H1 (cell line): ENCODE results near the gene GABRD. TPM values are rescaled to one million over a fixed set of nuclear protein-coding genes. Genes with fewer than 3 reads are reported as not detected.

ENCODE experiments used
- CTCF ChIA-PET: fragments of 300-600 bp; sonication (Branson Sonifier 250); formaldehyde crosslinking; loops from one replicate; lab custom pipeline; 2021; ENCODE audit not compliant: partially characterized antibody; lab: Charles Lee
- POLR2A ChIA-PET: fragments of 300-600 bp; sonication (Branson Sonifier 250); formaldehyde crosslinking; loops from one replicate; lab custom pipeline; 2021; ENCODE audit warnings: inconsistent platforms; ENCODE audit not compliant: partially characterized antibody; lab: Charles Lee
- DNase-seq, 2 experiments: peaks; one replicate each; pipeline versions ENCODE4 v3.0.0 to v3.0.0-alpha.2; 2010 to 2022; ENCODE audit warnings: low spot score in 2 of 2, low read depth in 1 of 2, mixed read lengths in 1 of 2
- FAIRE-seq: peaks from 2 replicates; lab custom pipeline; 2011; peaks lifted over from hg19 to GRCh38; lab: Jason Lieb, UNC
- H2AFZ ChIP-seq: 2 replicates; pipeline ENCODE4 v1.8.1; 2012; ENCODE audit warnings: low read length, inconsistent platforms
- H2AK5ac ChIP-seq: 2 replicates; pipeline ENCODE4 v1.6.1; 2013; ENCODE audit warnings: low read depth, low read length
- H2BK120ac ChIP-seq: replicated peaks from 2 replicates; pipeline ENCODE3; 2013; ENCODE audit warnings: low read depth, low read length, inconsistent platforms
- H2BK12ac ChIP-seq: 2 replicates; pipeline ENCODE4 v1.6.1; 2013; ENCODE audit warnings: low read depth, low read length
- H2BK15ac ChIP-seq: 2 replicates; pipeline ENCODE4 v1.6.1; 2013; ENCODE audit warnings: low read length
- H2BK20ac ChIP-seq: 2 replicates; pipeline ENCODE4 v1.6.1; 2013; ENCODE audit warnings: low read length
- H2BK5ac ChIP-seq: 2 replicates; pipeline ENCODE4 v1.6.1; 2013; ENCODE audit warnings: low read depth, low read length
- H3K14ac ChIP-seq: 2 replicates; pipeline ENCODE4 v1.6.1; 2013; ENCODE audit warnings: inconsistent platforms; ENCODE audit not compliant: insufficient read length
- H3K18ac ChIP-seq: 2 replicates; pipeline ENCODE4 v1.6.1; 2013; ENCODE audit warnings: low read length; ENCODE audit errors: extremely low read depth
- H3K23ac ChIP-seq: 2 replicates; pipeline ENCODE4 v1.6.1; 2013; ENCODE audit warnings: inconsistent platforms; ENCODE audit not compliant: insufficient read length
- H3K23me2 ChIP-seq: 2 replicates; pipeline ENCODE4 v1.6.1; 2013; ENCODE audit warnings: low read depth, low read length
- H3K27ac ChIP-seq: 2 replicates; pipeline ENCODE4 v1.6.1; 2011; ENCODE audit warnings: low read depth, low read length, inconsistent platforms
- H3K27me3 ChIP-seq, 4 experiments: replicated peaks in 1 of 4; 1 replicate in 1 of 4; 2 replicates in 3 of 4; pipeline versions ENCODE4 v1.6.1 to v1.8.1; 2011 to 2013; ENCODE audit warnings: low read length in 3 of 4, mild to moderate bottlenecking in 3 of 4, inconsistent platforms in 2 of 4, mixed read lengths in 2 of 4, moderate library complexity in 1 of 4; ENCODE audit not compliant: control insufficient read depth in 3 of 4, insufficient read depth in 3 of 4; ENCODE audit errors: extremely low read depth in 1 of 4
- H3K36me3 ChIP-seq, 4 experiments: 2 replicates each; pipeline versions ENCODE4 v1.6.1 to v1.8.1; 2011 to 2013; ENCODE audit warnings: mild to moderate bottlenecking in 4 of 4, low read length in 3 of 4, moderate library complexity in 2 of 4, control low read depth in 1 of 4, inconsistent platforms in 1 of 4; ENCODE audit not compliant: insufficient read depth in 4 of 4, control insufficient read depth in 2 of 4
- H3K4ac ChIP-seq: replicated peaks from 2 replicates; pipeline ENCODE3; 2013; ENCODE audit warnings: low read length, low read depth, mixed read lengths, inconsistent platforms; ENCODE audit not compliant: insufficient read length
- H3K4me1 ChIP-seq, 4 experiments: replicated peaks in 1 of 4; 1 replicate in 1 of 4; 2 replicates in 3 of 4; pipeline versions ENCODE4 v1.6.1 to v1.8.1; 2011 to 2013; ENCODE audit warnings: low read length in 3 of 4, inconsistent platforms in 2 of 4, mixed read lengths in 1 of 4; ENCODE audit not compliant: insufficient read depth in 4 of 4, control insufficient read depth in 3 of 4
- H3K4me2 ChIP-seq, 2 experiments: 2 replicates each; pipeline versions ENCODE4 v1.6.1 to v1.8.1; 2011 to 2013; ENCODE audit warnings: low read depth in 2 of 2, low read length in 2 of 2, control low read depth in 1 of 2, inconsistent platforms in 1 of 2, mild to moderate bottlenecking in 1 of 2; ENCODE audit not compliant: insufficient read depth in 1 of 2
- H3K4me3 ChIP-seq, 4 experiments: fragments of 200-600, 300-600 bp in 1 of 4; sonication (generic), shearing (Covaris generic), sonication (Bioruptor Twin) in 1 of 4; 2 replicates each; pipeline versions ENCODE4 v1.5.1 to v1.8.1; 2011 to 2016; ENCODE audit warnings: low read length in 4 of 4, low read depth in 3 of 4, control low read depth in 2 of 4, inconsistent platforms in 2 of 4, mild to moderate bottlenecking in 2 of 4, mixed read lengths in 1 of 4, moderate library complexity in 1 of 4; ENCODE audit not compliant: insufficient read depth in 2 of 4; ENCODE audit errors: extremely low read depth in 1 of 4
- H3K56ac ChIP-seq: replicated peaks from 2 replicates; pipeline ENCODE3; 2013; ENCODE audit warnings: low read depth, mild to moderate bottlenecking, mixed read lengths, low read length, inconsistent platforms; ENCODE audit not compliant: insufficient read length
- H3K79me1 ChIP-seq: 2 replicates; pipeline ENCODE4 v1.6.1; 2013; ENCODE audit warnings: low read depth, low read length, control low read depth
- H3K79me2 ChIP-seq, 2 experiments: 2 replicates each; pipeline versions ENCODE4 v1.6.1 to v1.8.1; 2012 to 2013; ENCODE audit warnings: low read length in 2 of 2, mild to moderate bottlenecking in 2 of 2, inconsistent platforms in 1 of 2; ENCODE audit not compliant: insufficient read depth in 2 of 2, control insufficient read depth in 1 of 2
- H3K9ac ChIP-seq, 4 experiments: replicated peaks in 1 of 4; 1 replicate in 1 of 4; 2 replicates in 3 of 4; pipeline versions ENCODE4 v1.6.1 to v1.8.1; 2011 to 2013; ENCODE audit warnings: low read depth in 3 of 4, low read length in 3 of 4, control low read depth in 2 of 4, mild to moderate bottlenecking in 2 of 4, moderate library complexity in 2 of 4, inconsistent platforms in 1 of 4; ENCODE audit errors: extremely low read depth in 1 of 4
- H3K9me3 ChIP-seq, 2 experiments: 2 replicates each; pipeline versions ENCODE4 v1.6.1 to v1.8.1; 2012 to 2013; ENCODE audit warnings: mild to moderate bottlenecking in 2 of 2, moderate library complexity in 2 of 2, control low read depth in 1 of 2, inconsistent platforms in 1 of 2, low read depth in 1 of 2, low read length in 1 of 2, mixed read lengths in 1 of 2; ENCODE audit not compliant: insufficient read depth in 2 of 2
- H4K20me1 ChIP-seq, 2 experiments: replicated peaks in 1 of 2; 2 replicates each; pipeline versions ENCODE3 to v1.8.1; 2011 to 2013; ENCODE audit warnings: inconsistent platforms in 2 of 2, low read length in 2 of 2, mild to moderate bottlenecking in 1 of 2; ENCODE audit not compliant: insufficient read depth in 2 of 2, control insufficient read depth in 1 of 2
- H4K5ac ChIP-seq: 2 replicates; pipeline ENCODE4 v1.6.1; 2013; ENCODE audit warnings: low read length, low read depth, mixed read lengths, inconsistent platforms; ENCODE audit not compliant: insufficient read length
- H4K8ac ChIP-seq: 2 replicates; pipeline ENCODE4 v1.8.0; 2013; ENCODE audit warnings: mild to moderate bottlenecking, moderate library complexity, low read length, inconsistent platforms; ENCODE audit not compliant: insufficient read depth; ENCODE audit errors: extremely low read depth
- H4K91ac ChIP-seq: replicated peaks from 2 replicates; pipeline ENCODE3; 2013; ENCODE audit warnings: low read length, mixed read lengths, inconsistent platforms; ENCODE audit not compliant: insufficient read length
- POLR2AphosphoS5 ChIP-seq: IDR thresholded peaks from 2 replicates; pipeline ENCODE4 v1.6.1; 2011; ENCODE audit warnings: low read depth, low read length
- WGBS, 2 experiments: shearing (Covaris generic) in 1 of 2; methylation state at CpG; one replicate each; pipeline versions ENCODE4 v1.1.6 to v1.1.7; 2013 to 2015; ENCODE audit warnings: low lambda C conversion rate in 2 of 2, mixed read lengths in 2 of 2, inconsistent platforms in 1 of 2, low coverage in 1 of 2, missing lambda C conversion rate in 1 of 2; ENCODE audit not compliant: insufficient replicate concordance in 2 of 2, insufficient coverage in 1 of 2, insufficient read length in 1 of 2; ENCODE audit errors: extremely low coverage in 1 of 2, missing lambda C conversion rate in 1 of 2; 5-methylcytosine and 5-hydroxymethylcytosine counted together
- polyA plus RNA-seq, 7 experiments: library from polyadenylated mRNA; depleted of rRNA in 3 of 7; stranded (reverse) in 5 of 7; unstranded in 2 of 7; fragments of >200 nt in 5 of 7; fragments of 200-250 nt in 2 of 7; gene quantifications; 1 replicate in 5 of 7; 2 replicates in 1 of 7; 4 replicates in 1 of 7; pipeline versions ENCODE4 v1.2.1 to v1.2.3, GENCODE V29; 2011 to 2013; ENCODE audit warnings: missing spikeins in 2 of 7, mixed read lengths in 2 of 7
- total RNA-seq: library from RNA; stranded (reverse); fragmentation: NEBNext Ultra II Directional; extraction: Animal tissue kit (Norgen Biotek cat#: 25700); gene quantifications from 2 replicates; pipeline ENCODE4 v1.2.1, GENCODE V29; 2021

The GABRD gene
- total and polyA plus RNA-seq, 2 of the 8 experiments (the other 6 are each of a cell fraction or from before 2014, with no cell fraction given) = 1.8 to 3.0 TPM

DNA sequence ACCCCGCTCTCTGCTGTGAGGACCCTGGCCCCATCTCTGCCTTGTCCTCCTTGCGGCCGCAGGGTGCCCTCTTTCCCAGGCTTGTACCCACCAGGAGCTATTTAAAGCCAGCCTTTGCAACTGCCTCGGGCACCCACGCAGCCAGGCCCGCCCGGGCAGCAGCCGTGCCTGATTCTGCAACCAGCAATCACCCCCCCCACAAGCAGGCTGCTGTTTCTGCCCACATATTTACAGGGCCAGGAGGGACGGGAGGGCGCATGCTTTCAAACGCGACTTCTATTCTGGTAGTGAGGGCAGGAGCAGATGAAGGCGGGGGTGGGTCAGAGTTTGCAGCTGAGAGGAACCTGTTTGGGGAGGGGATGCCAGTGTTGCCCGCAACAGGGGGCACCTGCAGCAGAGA, 13.6 kb downstream of the GABRD start:
- no peak overlapping the region for H2BK120ac ChIP-seq
- H2BK12ac ChIP-seq = no peak overlapping the region
- no peak overlapping the region for H3K56ac ChIP-seq
- TF ChIP-seq POLR2AphosphoS5 = no peak
- H3K27ac ChIP-seq = no peak overlapping the region
- H2AK5ac ChIP-seq = no peak overlapping the region
- no peak overlapping the region for H2BK15ac ChIP-seq
- no peak overlapping the region for H3K14ac ChIP-seq
- DNase-seq (no peak), FAIRE-seq (no peak)
- 0 out of 2 replicates have a peak overlapping the region, but pooled peaks have one; percentile 35 for H2BK5ac ChIP-seq
- H3K18ac ChIP-seq = no peak overlapping the region; the same call in 1 of the 2 replicates
- H3K79me1 ChIP-seq = no peaks in the 10 kb centered on the region
- no peaks in the 10 kb centered on the region for H4K20me1 ChIP-seq
- no peak overlapping the region for H3K4me2 ChIP-seq
- H3K27me3 ChIP-seq = no peaks in the 10 kb centered on the region
- no peak overlapping the region for H3K9ac ChIP-seq
- no peak overlapping the region for H2BK20ac ChIP-seq
- H3K36me3 ChIP-seq = no peaks in the 10 kb centered on the region
- H4K91ac ChIP-seq = no peak overlapping the region
- no peaks in the 10 kb centered on the region for H3K9me3 ChIP-seq
- ChIA-PET POLR2A (interaction anchor here (0.8 to 1.0 kb wide), 3 partner anchors 13 to 253 kb away, joined by 3 read pairs; no protein-coding TSS in a partner anchor), CTCF (interaction anchor here (0.6 to 8.8 kb wide), 8 partner anchors 9 to 641 kb away, joined by 3 to 92 read pairs (median 4); no protein-coding TSS in a partner anchor)
- H2AFZ ChIP-seq = no peak overlapping the region
- H3K23ac ChIP-seq = no peak overlapping the region
- H4K8ac ChIP-seq = peak overlapping the region; percentile 59
- 92% methylated on average over 13 of the region's 14 CpGs; no CpG with 5 or more reads in 1 of the 2 experiments for WGBS, 2 experiments
- peaks cover 0 to 10% (median 4%) of the 10 kb centered on the region in 4 experiments; a peak in 3 of 7 replicates for H3K4me1 ChIP-seq
- no peak overlapping the region for H3K4ac ChIP-seq
- H3K79me2 ChIP-seq = no peaks in the 10 kb centered on the region
- no peak overlapping the region for H4K5ac ChIP-seq
- no peak overlapping the region for H3K4me3 ChIP-seq
- no peaks in the 10 kb centered on the region for H3K23me2 ChIP-seq
